ENCODE measurements around the gene CHD5.

Gene CHD5

DNA sequence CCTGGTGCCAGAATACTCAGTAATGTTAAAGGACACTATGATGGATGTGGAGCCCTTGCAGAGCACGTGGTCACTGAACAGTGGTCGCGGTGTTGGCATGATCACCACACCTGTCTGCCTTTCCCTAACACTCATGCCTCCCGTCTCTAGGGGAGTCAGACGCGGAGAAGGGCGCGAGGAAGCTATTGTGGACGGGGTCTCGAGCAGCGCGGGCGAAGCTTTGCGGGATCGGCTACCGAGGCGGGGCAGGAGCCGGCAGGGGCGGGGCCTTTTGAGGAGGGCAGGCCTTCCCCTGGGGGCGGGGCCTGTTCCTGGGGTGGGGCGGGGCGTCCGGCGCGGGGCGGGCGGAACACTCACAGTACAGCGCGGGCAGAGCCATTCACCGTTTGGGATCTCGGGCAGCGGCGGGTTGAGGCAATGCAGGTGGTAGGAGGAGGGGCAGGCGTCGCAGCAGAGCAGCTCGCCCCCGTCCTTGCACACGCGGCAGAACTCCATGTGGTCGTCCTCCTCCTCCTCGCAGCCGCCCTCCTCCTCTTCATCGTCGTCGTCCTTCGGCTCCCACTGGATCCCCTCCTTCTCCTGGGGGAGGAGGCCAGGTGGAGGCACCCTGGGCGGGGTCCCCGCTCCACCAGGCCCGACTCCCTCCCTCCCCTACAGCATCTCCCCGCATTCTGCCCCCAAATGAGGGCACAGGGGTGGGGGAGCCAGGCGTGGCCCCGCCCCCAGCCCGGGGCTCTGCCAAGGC, 31.5 kb downstream of the CHD5 start:
- no peak overlapping the region for H3K4me3 ChIP-seq (ENCODE audit: low read length)
- no peaks in the 10 kb centered on the region for H3F3A ChIP-seq (ENCODE audit: insufficient read depth, low read length)
- no peak overlapping the region for H3K9ac ChIP-seq (ENCODE audit: low read length)
- no peaks in the 10 kb centered on the region for H3K79me2 ChIP-seq (ENCODE audit: low read length)
- no peaks in the 10 kb centered on the region for H3K36me3 ChIP-seq (replicated peaks; ENCODE audit: insufficient read depth, low read length)
- no peaks in the 10 kb centered on the region for H3K4me1 ChIP-seq (ENCODE audit: low read length)
- no peak overlapping the region for H2AFZ ChIP-seq (ENCODE audit: low read length)
- H3K9me2 ChIP-seq (replicated peaks; ENCODE audit: insufficient read depth, low read length): no peaks in the 10 kb centered on the region
- H3K27me3 ChIP-seq (replicated peaks; ENCODE audit: insufficient read depth, low read length): peaks cover 85% of the 10 kb centered on the region
- DNase-seq: no peak
- TF ChIP-seq EZH2 (optimal IDR thresholded peaks at IDR 0.05; ENCODE audit: low read depth, low read length) (no peak), EZH2phosphoT487 (IDR thresholded peaks at IDR 0.05; ENCODE audit: low read length) (no peak)
- TF ChIP-seq, protein P1, sequence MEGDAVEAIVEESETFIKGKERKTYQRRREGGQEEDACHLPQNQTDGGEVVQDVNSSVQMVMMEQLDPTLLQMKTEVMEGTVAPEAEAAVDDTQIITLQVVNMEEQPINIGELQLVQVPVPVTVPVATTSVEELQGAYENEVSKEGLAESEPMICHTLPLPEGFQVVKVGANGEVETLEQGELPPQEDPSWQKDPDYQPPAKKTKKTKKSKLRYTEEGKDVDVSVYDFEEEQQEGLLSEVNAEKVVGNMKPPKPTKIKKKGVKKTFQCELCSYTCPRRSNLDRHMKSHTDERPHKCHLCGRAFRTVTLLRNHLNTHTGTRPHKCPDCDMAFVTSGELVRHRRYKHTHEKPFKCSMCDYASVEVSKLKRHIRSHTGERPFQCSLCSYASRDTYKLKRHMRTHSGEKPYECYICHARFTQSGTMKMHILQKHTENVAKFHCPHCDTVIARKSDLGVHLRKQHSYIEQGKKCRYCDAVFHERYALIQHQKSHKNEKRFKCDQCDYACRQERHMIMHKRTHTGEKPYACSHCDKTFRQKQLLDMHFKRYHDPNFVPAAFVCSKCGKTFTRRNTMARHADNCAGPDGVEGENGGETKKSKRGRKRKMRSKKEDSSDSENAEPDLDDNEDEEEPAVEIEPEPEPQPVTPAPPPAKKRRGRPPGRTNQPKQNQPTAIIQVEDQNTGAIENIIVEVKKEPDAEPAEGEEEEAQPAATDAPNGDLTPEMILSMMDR (IDR thresholded peaks at IDR 0.05; ENCODE audit: low read length): no peak
- H4K20me1 ChIP-seq (ENCODE audit: insufficient read depth, low read length): no peaks in the 10 kb centered on the region
- no peaks in the 10 kb centered on the region for H3K9me3 ChIP-seq (replicated peaks; ENCODE audit: insufficient read depth, low read length)
- H3K4me2 ChIP-seq (ENCODE audit: low read depth, low read length): no peak overlapping the region
- no peak overlapping the region for H3K27ac ChIP-seq (ENCODE audit: low read length)

DNA sequence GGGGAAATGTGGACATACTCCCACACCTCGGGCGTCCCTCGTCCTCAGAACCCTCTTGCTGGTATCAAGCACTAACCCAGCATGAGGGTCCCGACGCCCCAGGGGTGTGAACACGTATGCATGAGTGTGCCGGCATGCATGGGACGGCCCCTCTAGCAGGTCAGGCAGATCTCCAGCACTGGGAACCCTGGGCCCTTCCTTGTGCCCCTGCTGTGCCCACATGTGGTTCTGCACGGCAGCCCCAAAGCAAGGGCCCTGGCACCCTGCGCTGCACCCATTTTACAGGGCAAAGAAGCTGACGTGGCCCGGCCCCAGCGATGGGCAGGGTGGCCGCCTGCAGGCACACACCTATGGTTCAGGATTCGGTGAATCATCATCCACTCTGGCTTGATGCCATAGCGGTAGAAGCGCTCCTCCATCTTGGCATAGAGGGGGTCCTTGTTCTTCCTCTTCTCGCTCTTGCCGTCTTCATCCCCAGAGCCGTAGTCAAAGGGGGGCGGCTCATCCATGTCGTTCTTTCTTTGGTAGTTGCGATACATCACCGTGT, 34.2 kb downstream of the CHD5 start:
- no peak overlapping the region for H3K9ac ChIP-seq (ENCODE audit: low read length)
- peaks cover 81% of the 10 kb centered on the region for H3K27me3 ChIP-seq (replicated peaks; ENCODE audit: insufficient read depth, low read length)
- TF ChIP-seq EZH2 (optimal IDR thresholded peaks at IDR 0.05; ENCODE audit: low read depth, low read length) (no peak), EZH2phosphoT487 (IDR thresholded peaks at IDR 0.05; ENCODE audit: low read length) (no peak)

DNA sequence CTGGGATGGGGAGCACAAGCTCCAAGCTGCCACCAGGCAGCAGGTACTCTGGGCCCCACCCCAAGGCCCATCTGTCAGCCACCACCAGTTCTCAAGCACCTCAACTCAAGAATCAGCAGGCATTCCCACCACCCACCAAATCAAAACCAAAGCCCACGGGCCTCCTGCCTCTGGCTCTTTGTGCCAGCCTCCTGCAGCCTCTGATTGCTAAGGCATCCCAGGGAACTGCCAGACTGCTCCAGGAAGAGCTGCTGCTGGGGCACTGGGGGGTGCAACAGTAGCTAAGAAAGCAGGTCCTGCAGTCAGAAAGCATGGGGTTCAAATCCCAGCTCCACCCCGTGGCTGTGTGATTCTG, 34.7 kb downstream of the CHD5 start:
- no peaks in the 10 kb centered on the region for H3K9me2 ChIP-seq (replicated peaks; ENCODE audit: insufficient read depth, low read length)
- no peaks in the 10 kb centered on the region for H3K9me3 ChIP-seq (replicated peaks; ENCODE audit: insufficient read depth, low read length)
- no peak for DNase-seq
- no peaks in the 10 kb centered on the region for H3F3A ChIP-seq (ENCODE audit: insufficient read depth, low read length)
- no peak for TF ChIP-seq EZH2 (optimal IDR thresholded peaks at IDR 0.05; ENCODE audit: low read depth, low read length)
- no peak for TF ChIP-seq EZH2phosphoT487 (IDR thresholded peaks at IDR 0.05; ENCODE audit: low read length)
- TF ChIP-seq, protein P1 (IDR thresholded peaks at IDR 0.05; ENCODE audit: low read length): no peak
- peaks cover 81% of the 10 kb centered on the region for H3K27me3 ChIP-seq (replicated peaks; ENCODE audit: insufficient read depth, low read length)
- H3K4me1 ChIP-seq (ENCODE audit: low read length): no peaks in the 10 kb centered on the region
- no peak overlapping the region for H3K27ac ChIP-seq (ENCODE audit: low read length)
- H3K9ac ChIP-seq (ENCODE audit: low read length): no peak overlapping the region
- no peaks in the 10 kb centered on the region for H4K20me1 ChIP-seq (ENCODE audit: insufficient read depth, low read length)
- no peak overlapping the region for H3K4me2 ChIP-seq (ENCODE audit: low read depth, low read length)
- H3K79me2 ChIP-seq (ENCODE audit: low read length): no peaks in the 10 kb centered on the region
- H3K36me3 ChIP-seq (replicated peaks; ENCODE audit: insufficient read depth, low read length): no peaks in the 10 kb centered on the region
- H2AFZ ChIP-seq (ENCODE audit: low read length): no peak overlapping the region
- H3K4me3 ChIP-seq (ENCODE audit: low read length): no peak overlapping the region

More for the DNA sequence above, 34.2 kb downstream of the CHD5 start:
- Histone ChIP-seq H3K79me2 (ENCODE audit: low read length) (no peaks in the 10 kb centered on the region), H3K4me3 (ENCODE audit: low read length) (no peak overlapping the region), H3F3A (ENCODE audit: insufficient read depth, low read length) (no peaks in the 10 kb centered on the region), H3K27ac (ENCODE audit: low read length) (no peak overlapping the region), H4K20me1 (ENCODE audit: insufficient read depth, low read length) (no peaks in the 10 kb centered on the region), H3K4me1 (ENCODE audit: low read length) (no peaks in the 10 kb centered on the region), H3K36me3 (replicated peaks; ENCODE audit: insufficient read depth, low read length) (no peaks in the 10 kb centered on the region), H3K9me2 (replicated peaks; ENCODE audit: insufficient read depth, low read length) (no peaks in the 10 kb centered on the region), H3K9me3 (replicated peaks; ENCODE audit: insufficient read depth, low read length) (no peaks in the 10 kb centered on the region), H3K4me2 (ENCODE audit: low read depth, low read length) (no peak overlapping the region), H2AFZ (ENCODE audit: low read length) (no peak overlapping the region)
- no peak for DNase-seq

Data from MM.1S (cell line).